MG63 (cell line): ENCODE measurements around the gene KCTD2. TPM values are rescaled to one million over a fixed set of nuclear protein-coding genes. Genes with fewer than 3 reads are reported as not detected.
"Not testable (repeated sequence)": the region's sequence is repeated elsewhere in the genome, so short reads cannot be mapped to it uniquely, and the experiment has no call there.

Experiments used
- DNase-seq: peaks from one replicate; pipeline ENCODE4 v3.0.0-alpha.2; 2020
- H3K27me3 ChIP-seq: fragments of 250-450 bp; sonication (Bioruptor Pico); 2 replicates; pipeline ENCODE4 v1.5.1; 2020; ENCODE audit warnings: mild to moderate bottlenecking, moderate library complexity
- H3K36me3 ChIP-seq: fragments of 250-450 bp; sonication (Bioruptor Pico); 2 replicates; pipeline ENCODE4 v1.5.1; 2020; ENCODE audit warnings: mild to moderate bottlenecking, moderate library complexity
- H3K4me3 ChIP-seq: fragments of 250-450 bp; sonication (Bioruptor Pico); 2 replicates; pipeline ENCODE4 v1.5.1; 2020; ENCODE audit warnings: mild to moderate bottlenecking, moderate library complexity
- H3K9me3 ChIP-seq: fragments of 250-450 bp; sonication (Bioruptor Pico); 2 replicates; pipeline ENCODE4 v1.5.1; 2020; ENCODE audit warnings: mild to moderate bottlenecking, moderate library complexity
- total RNA-seq: library from RNA; depleted of rRNA; stranded (reverse); fragments of >200 nt; shearing (Covaris generic); gene quantifications from 2 replicates; pipeline ENCODE4 v1.2.3, GENCODE V29; 2014; ENCODE audit warnings: low replicate concordance

Gene KCTD2
- total RNA-seq, 1 experiment from 2014 or later = 15.6 TPM

- Histone ChIP-seq H3K4me3 (no peak overlapping the region), H3K9me3 (no peaks in the 10 kb centered on the region), H3K36me3 (peaks cover 37% of the 10 kb centered on the region), H3K27me3 (no peaks in the 10 kb centered on the region)
- DNase-seq = no peak
Observed at GRCh38 chr17:75064040-75064439, 17.0 kb downstream of the KCTD2 start.

GRCh38 chr17:75064460-75064859 is 17.4 kb downstream of the KCTD2 start:
- Histone ChIP-seq H3K27me3 (no peaks in the 10 kb centered on the region), H3K9me3 (no peaks in the 10 kb centered on the region), H3K4me3 (no peak overlapping the region), H3K36me3 (peaks cover 37% of the 10 kb centered on the region)
- no peak for DNase-seq

DNA sequence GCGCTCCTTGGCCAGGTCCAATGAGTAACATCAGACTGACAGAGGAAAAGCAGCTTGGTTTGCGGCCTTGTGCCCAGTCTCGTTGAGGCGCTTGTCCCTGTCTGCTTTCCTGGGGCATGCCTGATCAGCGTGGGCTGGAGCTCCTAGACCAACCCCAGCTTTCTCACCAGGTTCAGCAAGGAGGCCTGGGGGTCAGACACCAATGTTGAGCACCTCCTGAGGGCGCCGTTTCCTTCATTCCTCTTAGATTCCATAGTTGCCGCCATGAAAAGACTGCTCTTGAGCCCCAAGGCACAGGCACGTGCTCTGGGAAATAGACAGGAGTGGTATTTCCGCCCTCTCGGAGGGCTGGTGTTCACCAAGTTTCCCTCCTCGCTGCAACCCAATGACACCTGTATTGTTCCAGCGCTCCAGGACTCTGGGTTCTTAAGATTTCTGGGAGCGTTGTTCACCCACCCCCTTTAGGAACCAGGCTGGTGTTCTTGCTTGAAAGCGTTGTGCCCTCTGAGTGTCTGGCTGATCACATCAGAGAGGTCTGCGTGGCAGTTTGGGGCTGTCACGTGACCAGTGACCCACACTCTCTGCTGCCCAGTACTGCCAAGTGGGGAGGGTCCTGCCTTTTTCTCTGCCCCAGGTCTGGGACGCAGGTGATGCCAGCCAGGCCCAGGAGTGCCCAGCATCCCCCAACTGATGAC is 18.0 kb downstream of the KCTD2 start:
- H3K4me3 ChIP-seq = no peak overlapping the region
- H3K36me3 ChIP-seq = peaks cover 37% of the 10 kb centered on the region
- H3K27me3 ChIP-seq = no peaks in the 10 kb centered on the region
- no peak for DNase-seq
- H3K9me3 ChIP-seq = no peaks in the 10 kb centered on the region

DNA sequence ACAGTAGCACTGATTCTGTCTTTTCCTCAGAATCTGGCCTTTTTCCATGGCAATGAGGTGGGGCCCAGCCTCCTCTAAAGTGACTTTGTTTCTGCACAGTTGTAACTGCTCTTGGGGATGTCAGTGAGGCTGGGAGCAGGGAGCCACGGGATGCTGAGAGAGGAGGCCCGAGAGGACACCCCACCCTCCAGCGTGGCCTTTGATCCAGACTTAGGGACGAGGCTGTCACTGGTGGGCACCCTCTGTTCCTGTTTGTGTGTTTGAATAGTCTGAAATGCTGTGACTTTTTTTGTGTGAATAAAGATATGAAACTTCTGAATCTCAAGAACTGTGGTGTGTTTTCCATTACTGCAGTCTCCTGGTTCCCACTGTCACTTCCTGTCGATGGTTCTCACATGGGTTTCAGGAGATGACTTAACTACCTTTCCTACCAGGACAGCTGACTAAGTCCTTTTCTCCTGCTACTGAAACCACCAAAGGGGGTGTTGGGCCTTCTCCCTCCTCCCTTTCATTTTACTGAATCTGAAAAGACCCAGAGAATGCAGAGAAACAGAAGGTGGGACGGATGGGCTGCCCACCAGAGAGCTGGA is 18.6 kb downstream of the KCTD2 start:
- H3K36me3 ChIP-seq = peaks cover 36% of the 10 kb centered on the region
- H3K4me3 ChIP-seq = no peak overlapping the region
- DNase-seq = no peak
- H3K27me3 ChIP-seq = no peaks in the 10 kb centered on the region
- H3K9me3 ChIP-seq = no peaks in the 10 kb centered on the region

- H3K9me3 ChIP-seq = no peaks in the 10 kb centered on the region
- DNase-seq = peak; percentile 33
- H3K36me3 ChIP-seq = peaks cover 16% of the 10 kb centered on the region
- no peaks in the 10 kb centered on the region for H3K27me3 ChIP-seq
- no peak overlapping the region for H3K4me3 ChIP-seq
Observed at GRCh38 chr17:75067856-75068255, 20.8 kb downstream of the KCTD2 start.

- Histone ChIP-seq H3K4me3 (no peak overlapping the region), H3K9me3 (no peaks in the 10 kb centered on the region), H3K27me3 (no peaks in the 10 kb centered on the region), H3K36me3 (peaks cover 7% of the 10 kb centered on the region)
- DNase-seq = no peak
Observed at GRCh38 chr17:75068750-75069149, 21.7 kb downstream of the KCTD2 start.

DNA sequence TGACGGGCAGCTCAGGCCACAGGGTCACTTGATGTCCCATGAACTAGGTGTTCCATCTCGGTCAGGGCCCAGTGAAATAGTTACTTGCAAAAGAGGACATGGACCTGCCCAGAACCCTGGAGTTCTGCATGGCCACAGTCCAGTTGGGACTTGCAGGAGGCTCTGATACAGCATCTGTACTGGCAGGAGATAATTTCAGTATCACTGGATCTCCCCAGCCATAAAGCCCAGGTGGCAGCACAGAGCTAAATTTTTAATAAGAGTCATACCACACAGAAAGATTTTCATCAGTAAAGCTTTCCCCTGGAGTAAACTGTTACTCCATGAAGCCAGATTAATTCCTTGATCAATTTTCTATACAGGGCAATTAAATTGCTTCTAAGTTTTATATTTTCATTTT is 22.8 kb downstream of the KCTD2 start:
- DNase-seq = no peak
- H3K4me3 ChIP-seq = no peak overlapping the region

DNA sequence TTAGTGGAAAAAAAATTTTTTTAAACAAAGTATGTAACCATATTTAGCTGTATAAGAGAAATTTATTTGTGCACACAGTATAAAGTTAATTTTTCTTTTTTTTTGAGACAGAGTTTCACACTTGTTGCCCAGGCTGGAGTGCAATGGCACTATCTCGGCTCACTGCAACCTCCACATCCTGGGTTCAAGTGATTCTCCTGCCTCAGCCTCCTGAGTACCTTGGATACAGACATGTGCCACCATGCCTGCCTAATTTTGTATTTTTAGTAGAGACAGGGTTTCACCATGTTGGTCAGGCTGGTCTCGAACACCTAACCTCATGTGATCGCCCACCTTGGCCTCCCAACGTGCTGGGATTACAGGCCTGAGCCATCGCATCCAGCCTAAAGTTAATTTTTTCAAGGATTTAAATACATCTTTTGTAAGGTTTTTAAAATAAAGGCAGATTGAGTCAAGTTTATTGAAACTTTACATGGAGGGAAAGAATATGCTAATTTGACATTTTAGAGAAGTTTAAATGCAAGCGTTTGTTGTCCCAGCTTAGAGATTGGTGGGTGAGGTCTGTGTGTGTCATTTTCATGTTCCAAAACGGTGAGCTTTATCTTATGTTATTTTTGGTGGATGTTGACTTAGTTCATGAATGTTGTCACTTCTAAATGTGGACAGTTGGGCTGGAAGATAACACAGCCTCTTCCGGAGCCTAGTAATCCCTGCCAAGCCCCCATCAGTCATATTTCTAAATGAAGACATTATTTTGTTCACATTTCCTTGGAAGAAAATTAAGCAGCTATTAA is 24.6 kb downstream of the KCTD2 start:
- H3K9me3 ChIP-seq, DNase-seq, H3K4me3 ChIP-seq, H3K36me3 ChIP-seq, H3K27me3 ChIP-seq: not testable (repeated sequence)

More for the DNA sequence above, 22.8 kb downstream of the KCTD2 start:
- Histone ChIP-seq H3K9me3 (no peaks in the 10 kb centered on the region), H3K36me3 (no peaks in the 10 kb centered on the region), H3K27me3 (no peaks in the 10 kb centered on the region)

DNA sequence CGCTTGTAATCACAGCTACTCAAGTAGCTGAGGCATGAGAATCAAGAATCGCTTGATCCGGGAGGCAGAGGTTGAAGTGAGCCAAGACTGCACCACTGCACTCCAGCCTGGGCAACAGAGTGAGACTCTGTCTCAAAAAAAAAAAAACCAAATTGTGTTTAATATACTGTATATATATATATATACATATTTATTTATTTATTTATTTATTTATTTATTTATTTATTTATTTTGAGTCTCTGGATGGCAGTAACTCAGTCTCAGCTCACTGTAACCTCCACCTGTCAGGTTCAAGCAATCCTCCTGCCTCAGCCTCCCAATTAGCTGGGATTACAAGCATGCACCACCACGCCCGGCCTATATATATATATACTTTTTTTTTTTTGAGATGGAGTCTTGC is 25.9 kb downstream of the KCTD2 start:
- DNase-seq, H3K4me3 ChIP-seq, H3K9me3 ChIP-seq, H3K36me3 ChIP-seq, H3K27me3 ChIP-seq: not testable (repeated sequence)

- DNase-seq = no peak
- Histone ChIP-seq H3K9me3 (no peaks in the 10 kb centered on the region), H3K36me3 (no peaks in the 10 kb centered on the region), H3K27me3 (no peaks in the 10 kb centered on the region), H3K4me3 (no peak overlapping the region)
Observed at GRCh38 chr17:75073618-75074047, 26.6 kb downstream of the KCTD2 start.

DNA sequence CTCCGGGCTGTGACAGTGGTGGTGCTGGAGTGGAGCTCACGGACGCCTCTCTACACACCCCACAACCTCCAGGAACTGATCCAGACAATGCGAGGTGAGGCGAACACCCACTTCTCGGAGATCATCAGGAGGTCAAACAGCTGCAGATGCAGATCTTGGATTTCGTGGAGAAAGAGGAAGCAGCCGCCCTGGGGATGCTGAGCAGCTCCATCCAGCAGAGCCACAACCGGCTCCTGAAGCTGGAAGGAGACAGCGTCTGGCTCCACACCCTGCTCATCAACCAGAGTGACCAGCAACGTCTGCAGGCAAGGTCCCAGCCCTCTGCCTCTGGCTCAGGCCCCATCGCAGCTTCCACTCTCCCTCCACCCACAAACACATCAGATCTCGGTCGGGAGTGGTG is 27.5 kb downstream of the KCTD2 start:
- DNase-seq = no peak
- no peaks in the 10 kb centered on the region for H3K9me3 ChIP-seq
- H3K4me3 ChIP-seq = no peak overlapping the region
- H3K27me3 ChIP-seq = no peaks in the 10 kb centered on the region
- H3K36me3 ChIP-seq = no peaks in the 10 kb centered on the region

DNA sequence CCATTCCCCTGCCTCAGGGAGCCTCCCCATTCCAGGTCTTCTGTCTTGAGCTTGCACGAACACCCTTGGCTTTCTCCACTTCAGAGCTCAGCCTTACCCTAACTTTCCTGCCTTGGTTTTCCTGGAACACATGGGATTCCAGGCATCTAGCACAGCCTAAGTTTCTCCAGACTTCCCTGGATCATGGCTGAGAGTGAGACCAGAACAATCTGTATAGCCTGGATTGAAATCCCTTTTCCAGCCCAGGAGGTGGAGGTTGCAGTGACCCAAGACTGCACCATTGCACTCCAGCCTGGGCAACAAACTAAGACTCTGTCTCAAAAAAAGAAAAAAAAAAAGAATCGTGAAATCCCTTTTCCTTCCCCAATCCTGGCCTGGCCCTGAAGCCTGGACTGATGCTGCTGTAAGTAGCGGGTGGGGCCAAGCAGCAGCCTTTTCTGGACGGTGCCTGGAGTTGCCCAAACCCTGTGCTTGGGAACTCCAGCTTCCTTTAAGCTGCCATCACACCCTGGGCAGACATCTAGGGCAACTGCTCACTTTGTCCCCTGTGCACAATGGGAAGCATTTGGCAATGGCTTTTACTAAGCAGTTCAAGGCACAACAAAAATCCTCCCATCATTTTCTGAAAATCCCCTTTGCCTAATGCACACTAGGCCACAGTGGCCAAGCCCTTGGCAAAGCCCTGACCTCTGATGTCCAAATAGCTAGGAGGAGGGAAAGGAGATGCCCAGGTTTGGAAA is 28.7 kb downstream of the KCTD2 start:
- DNase-seq = no peak
- Histone ChIP-seq H3K27me3 (no peaks in the 10 kb centered on the region), H3K36me3 (no peaks in the 10 kb centered on the region), H3K9me3 (no peaks in the 10 kb centered on the region), H3K4me3 (no peak overlapping the region)

- Histone ChIP-seq H3K36me3 (no peaks in the 10 kb centered on the region), H3K27me3 (no peaks in the 10 kb centered on the region), H3K9me3 (no peaks in the 10 kb centered on the region), H3K4me3 (no peak overlapping the region)
- DNase-seq = no peak
Observed at GRCh38 chr17:75077072-75077495, 30.1 kb downstream of the KCTD2 start.

- no peaks in the 10 kb centered on the region for H3K9me3 ChIP-seq
- no peak for DNase-seq
- H3K27me3 ChIP-seq = no peaks in the 10 kb centered on the region
- no peaks in the 10 kb centered on the region for H3K36me3 ChIP-seq
- no peak overlapping the region for H3K4me3 ChIP-seq
Observed at GRCh38 chr17:75077496-75078283, 30.7 kb downstream of the KCTD2 start.

DNA sequence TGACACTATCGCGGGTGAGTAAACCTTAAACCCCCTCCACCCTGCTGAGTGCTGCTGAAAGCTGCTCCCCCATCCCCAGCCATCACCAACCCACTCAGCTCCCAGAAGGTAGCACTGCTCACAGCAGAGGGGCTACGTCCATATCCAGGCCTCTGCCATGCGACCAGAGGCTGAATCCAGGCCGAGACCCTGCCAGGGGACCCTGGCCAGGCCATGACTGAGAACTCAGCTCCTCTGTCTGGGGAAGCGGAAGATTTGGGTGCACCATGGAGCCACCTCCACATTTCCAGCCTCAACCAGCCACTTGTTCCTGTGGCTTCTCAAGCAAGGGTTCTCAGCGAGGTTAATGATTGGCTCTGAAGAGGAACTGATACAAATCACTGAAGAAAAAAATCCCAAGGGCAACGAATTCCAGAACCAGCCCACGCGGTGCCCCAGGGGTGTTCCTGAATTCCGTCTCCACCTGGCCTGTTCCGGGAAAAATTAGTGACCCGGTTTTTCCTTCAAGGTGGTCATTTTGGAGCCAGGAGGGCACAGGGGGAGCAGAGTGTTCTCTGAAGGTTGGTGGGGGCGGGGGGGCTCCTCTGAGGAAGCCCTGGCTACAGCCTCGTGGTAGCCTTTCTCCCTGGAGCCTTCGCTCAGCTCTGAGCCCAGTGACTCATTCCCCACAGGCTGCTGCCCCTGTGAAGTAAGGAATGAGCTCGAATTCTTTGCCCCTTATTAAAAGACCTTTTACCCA is 31.4 kb downstream of the KCTD2 start:
- H3K4me3 ChIP-seq = no peak overlapping the region
- DNase-seq = peak; percentile 91
- H3K27me3 ChIP-seq = no peaks in the 10 kb centered on the region
- H3K36me3 ChIP-seq = no peaks in the 10 kb centered on the region
- no peaks in the 10 kb centered on the region for H3K9me3 ChIP-seq

DNA sequence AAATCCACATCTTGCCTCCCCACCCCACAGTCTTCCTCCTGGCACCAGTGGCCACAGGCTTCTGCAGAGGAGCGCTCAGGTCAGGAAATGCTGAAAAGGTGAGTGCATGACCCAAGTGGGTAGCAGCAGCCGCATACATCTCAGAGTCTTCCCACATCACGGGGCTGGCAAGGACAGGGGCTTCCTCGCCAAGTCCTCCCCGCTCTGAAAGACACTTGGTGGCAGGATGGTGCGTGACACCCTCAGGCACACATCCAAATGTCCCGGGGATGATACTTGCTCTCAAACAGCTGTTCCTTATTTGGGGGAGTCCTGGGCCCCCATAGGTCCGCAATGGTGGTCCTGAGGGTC is 32.0 kb downstream of the KCTD2 start:
- H3K27me3 ChIP-seq = no peaks in the 10 kb centered on the region
- no peaks in the 10 kb centered on the region for H3K36me3 ChIP-seq
- H3K9me3 ChIP-seq = no peaks in the 10 kb centered on the region
- no peak for DNase-seq
- H3K4me3 ChIP-seq = no peak overlapping the region
